Stimulated activated CD4-positive, alpha-beta T cell treated with anti-CD3 and anti-CD28 coated beads, Interleukin-4, amount 100 ng/mL, for 48 hours (primary cell): ENCODE measurements around the gene P3H2.

Experiments
- DNase-seq, 2 donors: peaks; one replicate each; pipeline ENCODE4 v3.0.0-alpha.2; 2020; ENCODE audit warnings: low read depth in 2 of 2

Gene P3H2

GRCh38 chr3:189947068-189947467 lies 173.6 kb downstream of the P3H2 start:
- DNase-seq, result no peak

GRCh38 chr3:189945935-189946709 lies 174.6 kb downstream of the P3H2 start:
- no peak for DNase-seq

GRCh38 chr3:189944285-189945145 lies 176.2 kb downstream of the P3H2 start:
- no peak for DNase-seq

- no peak for DNase-seq
Measured at GRCh38 chr3:189942948-189943347, 177.7 kb downstream of the P3H2 start.

- peak in 1 of 2 donors; percentile 16 for DNase-seq
Measured at GRCh38 chr3:189941679-189942078, 179.0 kb downstream of the P3H2 start.

- no peak for DNase-seq
Measured at GRCh38 chr3:189941125-189941524, 179.6 kb downstream of the P3H2 start.

- no peak for DNase-seq
Measured at GRCh38 chr3:189937302-189938127, 183.2 kb downstream of the P3H2 start.

- DNase-seq, result no peak
Measured at GRCh38 chr3:189936201-189936945, 184.3 kb downstream of the P3H2 start.

- no peak for DNase-seq
Measured at GRCh38 chr3:189927975-189928895, 192.5 kb downstream of the P3H2 start.

GRCh38 chr3:189921770-189922169 lies 198.9 kb downstream of the P3H2 start:
- no peak for DNase-seq

- DNase-seq, result no peak
Measured at GRCh38 chr3:189914799-189915198, 205.9 kb downstream of the P3H2 start.

GRCh38 chr3:189911001-189911400 lies 209.7 kb downstream of the P3H2 start:
- no peak for DNase-seq

GRCh38 chr3:189909573-189909972 lies 211.1 kb downstream of the P3H2 start:
- no peak for DNase-seq

GRCh38 chr3:189909139-189909538 lies 211.6 kb downstream of the P3H2 start:
- DNase-seq, result no peak

GRCh38 chr3:189908646-189909045 lies 212.1 kb downstream of the P3H2 start:
- DNase-seq, result no peak

GRCh38 chr3:189907803-189908202 lies 212.9 kb downstream of the P3H2 start:
- no peak for DNase-seq
